ENCODE results near the gene DNPEP.
A peak's percentile ranks its signal among the peaks of the same experiment; 100 is the strongest.
"Not testable (repeated sequence)": the region's sequence is repeated elsewhere in the genome, so short reads cannot be mapped to it uniquely, and the experiment has no call there.

The DNPEP gene

GRCh38 chr2:219410390-219410789, 22.7 kb upstream of the DNPEP start:
- DNase-seq (ENCODE audit: extremely low read depth, low read depth), result no peak
- TF ChIP-seq CTCF (IDR thresholded peaks at IDR 0.05; ENCODE audit: low read depth, low read length), result no peak

- TF ChIP-seq CTCF (IDR thresholded peaks at IDR 0.05; ENCODE audit: low read depth, low read length), result no peak
- DNase-seq (ENCODE audit: extremely low read depth, low read depth), result no peak
Measured at GRCh38 chr2:219409619-219410018, 21.9 kb upstream of the DNPEP start.

GRCh38 chr2:219408631-219409030, 20.9 kb upstream of the DNPEP start:
- TF ChIP-seq CTCF (IDR thresholded peaks at IDR 0.05; ENCODE audit: low read depth, low read length), result no peak

GRCh38 chr2:219408204-219408603, 20.5 kb upstream of the DNPEP start:
- no peak for TF ChIP-seq CTCF (IDR thresholded peaks at IDR 0.05; ENCODE audit: low read depth, low read length)
- DNase-seq (ENCODE audit: extremely low read depth, low read depth), result no peak

More at GRCh38 chr2:219408631-219409030, 20.9 kb upstream of the DNPEP start:
- no peak for DNase-seq (ENCODE audit: extremely low read depth, low read depth)

- DNase-seq (ENCODE audit: extremely low read depth, low read depth), result not testable (repeated sequence)
Measured at GRCh38 chr2:219407343-219407742, 19.6 kb upstream of the DNPEP start.

GRCh38 chr2:219406861-219407230, 19.1 kb upstream of the DNPEP start:
- TF ChIP-seq CTCF (IDR thresholded peaks at IDR 0.05; ENCODE audit: low read depth, low read length), result no peak
- peak; percentile 66 for DNase-seq (ENCODE audit: extremely low read depth, low read depth)

GRCh38 chr2:219405958-219406860, 18.5 kb upstream of the DNPEP start:
- no peak for TF ChIP-seq CTCF (IDR thresholded peaks at IDR 0.05; ENCODE audit: low read depth, low read length)
- no peak for DNase-seq (ENCODE audit: extremely low read depth, low read depth)

GRCh38 chr2:219405451-219405850, 17.7 kb upstream of the DNPEP start:
- no peak for DNase-seq (ENCODE audit: extremely low read depth, low read depth)
- TF ChIP-seq CTCF (IDR thresholded peaks at IDR 0.05; ENCODE audit: low read depth, low read length), result no peak; the same call in 1 of the 2 replicates

Measured in AG09319 (cell line).